Upper lobe of left lung (tissue), 6 donors: Measurements from ENCODE around the gene SUCLG2. TPM values are rescaled to one million over a fixed set of nuclear protein-coding genes. Genes with fewer than 3 reads are reported as not detected.

Source experiments
- ATAC-seq, 2 donors: fragments of 200-7000 bp; cut with Tn5 transposase; one replicate each; pipeline ENCODE4 v1.9.1; 2022; ENCODE audit warnings: mild to moderate bottlenecking in 2 of 2, moderate library complexity in 2 of 2; ENCODE audit not compliant: low FRiP score in 2 of 2
- DNase-seq, 2 donors: peaks; one replicate each; pipeline ENCODE4 v3.0.0-alpha.2; 2019 to 2020
- H3K27ac ChIP-seq, 4 donors: fragments of 200-600 bp; sonication (generic); one replicate each; pipeline ENCODE4 v1.5.1; 2016 to 2019
- H3K27me3 ChIP-seq, 4 donors: fragments of 200-600 bp; sonication (generic); one replicate each; pipeline ENCODE4 v1.5.1; 2017 to 2019
- H3K36me3 ChIP-seq, 4 donors: fragments of 200-600 bp; sonication (generic); one replicate each; pipeline ENCODE4 v1.5.1; 2016 to 2019
- H3K4me1 ChIP-seq, 4 donors: fragments of 200-600 bp; sonication (generic); one replicate each; pipeline ENCODE4 v1.5.1; 2018 to 2019
- H3K4me3 ChIP-seq, 4 donors: fragments of 200-600 bp; sonication (generic); one replicate each; pipeline ENCODE4 v1.5.1; 2017 to 2019; ENCODE audit warnings: mild to moderate bottlenecking in 2 of 4, moderate library complexity in 1 of 4
- H3K9me3 ChIP-seq, 4 donors: fragments of 200-600 bp; sonication (generic); one replicate each; pipeline ENCODE4 v1.5.1; 2018 to 2019
- CTCF ChIP-seq, 6 experiments: fragments of 450-650 bp in 4 of 6; fragments of 200-600 bp in 2 of 6; sonication (generic) in 2 of 6; IDR thresholded peaks; one replicate each; pipeline ENCODE4 v1.5.1; 2016 to 2019; ENCODE audit warnings: antibody characterized with exemption in 6 of 6
- EP300 ChIP-seq, 4 donors: sonication (generic); formaldehyde crosslinking; IDR thresholded peaks; one replicate each; pipeline ENCODE4 v1.5.1; 2017; ENCODE audit warnings: antibody characterized with exemption in 4 of 4, control low read depth in 2 of 4
- POLR2A ChIP-seq, 4 donors: fragments of 450-650 bp; IDR thresholded peaks; one replicate each; pipeline ENCODE4 v1.5.1; 2016 to 2017; ENCODE audit warnings: antibody characterized with exemption in 4 of 4, mild to moderate bottlenecking in 2 of 4
- POLR2AphosphoS5 ChIP-seq, 2 donors: sonication (generic); formaldehyde crosslinking; IDR thresholded peaks; one replicate each; pipeline ENCODE4 v1.5.1; 2017; ENCODE audit warnings: antibody characterized with exemption in 2 of 2
- WGBS, 2 donors: methylation state at CpG; one replicate each; pipeline ENCODE4 v1.1.5; 2017 to 2018; 5-methylcytosine and 5-hydroxymethylcytosine counted together
- total RNA-seq, 6 donors: library from RNA; depleted of rRNA in 4 of 6; stranded (reverse); fragments of >200 nt in 4 of 6; gene quantifications; one replicate each; pipeline versions ENCODE4 v1.1.0 to v1.2.1, GENCODE V29; 2016 to 2021
- donor health status: DM: no; HTN: no; CAD: no; lungs with moderate emphysema.
- donor health status: DM: no; HTN: yes; CAD: no; lungs with severe emphysema.

Gene SUCLG2
- total RNA-seq, 6 donors from 2014 or later = 36.7 to 69.3 (median 50.8) TPM

DNA sequence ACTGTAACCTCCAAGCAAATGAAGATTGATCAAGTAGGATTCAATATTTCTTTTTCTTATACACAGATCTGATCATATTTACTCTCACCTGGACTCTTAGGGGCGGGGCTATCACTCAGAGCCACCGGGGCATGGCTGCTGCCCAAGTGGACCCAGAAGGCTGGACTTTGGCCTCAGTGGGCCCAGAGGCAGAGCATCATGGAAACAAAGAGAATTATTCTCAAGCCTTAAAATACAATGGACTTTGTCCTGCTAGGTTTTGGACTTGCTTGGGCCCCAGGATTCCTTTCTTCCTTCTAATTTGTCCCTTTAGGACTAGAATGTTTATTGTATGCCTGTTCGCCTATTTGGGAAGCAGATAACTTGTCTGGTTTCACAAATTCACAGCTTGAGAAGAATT lies 85.1 kb downstream of the SUCLG2 start:
- DNase-seq = no peak
- no peaks in the 10 kb centered on the region for H3K4me1 ChIP-seq
- H3K9me3 ChIP-seq = no peaks in the 10 kb centered on the region
- H3K4me3 ChIP-seq = no peak overlapping the region
- no peaks in the 10 kb centered on the region for H3K36me3 ChIP-seq
- ATAC-seq = no peak
- 92 to 94% methylated on average over 3 of the region's 3 CpGs for WGBS, 2 donors
- no peak overlapping the region for H3K27ac ChIP-seq
- H3K27me3 ChIP-seq = no peaks in the 10 kb centered on the region
- no peak for TF ChIP-seq EP300 (IDR thresholded peaks at IDR 0.05)

DNA sequence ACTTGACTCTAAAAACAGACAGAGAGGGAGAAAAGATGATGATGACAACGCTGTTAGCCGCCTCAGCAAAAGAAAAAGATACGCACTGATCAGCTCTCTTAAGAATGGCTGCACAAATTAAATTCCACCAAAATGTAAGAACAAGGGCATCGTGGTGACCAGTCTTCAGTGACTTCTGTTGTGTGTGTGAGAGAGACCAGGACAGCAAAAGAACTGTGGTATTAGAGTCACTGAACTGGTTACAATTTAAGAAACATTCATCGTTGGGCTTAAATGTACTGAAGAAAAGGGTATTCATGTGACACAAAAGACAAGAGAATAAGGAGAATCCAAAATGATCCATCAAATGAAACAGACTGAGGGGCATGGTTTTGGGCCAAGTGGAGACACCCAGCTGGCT lies 86.5 kb downstream of the SUCLG2 start:
- no peaks in the 10 kb centered on the region for H3K9me3 ChIP-seq
- ATAC-seq = no peak
- no peaks in the 10 kb centered on the region for H3K27me3 ChIP-seq
- no peaks in the 10 kb centered on the region for H3K36me3 ChIP-seq
- TF ChIP-seq CTCF (IDR thresholded peaks at IDR 0.05) (no peak), POLR2A (IDR thresholded peaks at IDR 0.05) (no peak), POLR2AphosphoS5 (IDR thresholded peaks at IDR 0.05) (no peak), EP300 (IDR thresholded peaks at IDR 0.05) (no peak)
- H3K27ac ChIP-seq = no peak overlapping the region
- no peak overlapping the region for H3K4me3 ChIP-seq
- DNase-seq = no peak
- H3K4me1 ChIP-seq = no peaks in the 10 kb centered on the region
- 82 to 98% methylated on average over 5 of the region's 5 CpGs for WGBS, 2 donors

GRCh38 chr3:67564973-67565372 lies 89.4 kb downstream of the SUCLG2 start:
- no peaks in the 10 kb centered on the region for H3K4me1 ChIP-seq
- DNase-seq = no peak
- no peak overlapping the region for H3K27ac ChIP-seq
- no peak for ATAC-seq
- H3K4me3 ChIP-seq = no peak overlapping the region
- WGBS, 2 donors = 93 to 94% methylated on average over 1 of the region's 1 CpG
- no peaks in the 10 kb centered on the region for H3K27me3 ChIP-seq
- no peaks in the 10 kb centered on the region for H3K9me3 ChIP-seq
- TF ChIP-seq POLR2AphosphoS5 (IDR thresholded peaks at IDR 0.05) (no peak), EP300 (IDR thresholded peaks at IDR 0.05) (no peak)
- no peaks in the 10 kb centered on the region for H3K36me3 ChIP-seq

DNA sequence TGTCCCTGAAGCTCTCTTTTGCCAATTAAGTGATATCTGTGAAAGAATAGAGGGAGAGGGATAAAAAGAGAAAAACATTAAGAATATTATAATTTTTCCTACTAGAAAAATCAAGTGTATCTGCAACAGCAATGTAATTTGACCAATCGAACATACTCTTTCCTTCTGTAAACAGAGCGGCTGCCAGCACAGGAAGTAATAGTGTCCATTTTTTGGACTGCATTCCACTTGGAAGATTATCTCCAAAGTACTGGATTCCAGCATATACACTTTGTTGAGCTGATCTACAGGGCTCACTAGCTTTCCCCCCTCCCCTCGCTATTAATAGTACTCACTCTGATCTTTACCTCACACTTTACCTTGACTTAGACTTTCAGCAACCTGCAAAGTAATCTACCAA lies 90.4 kb downstream of the SUCLG2 start:
- WGBS, 2 donors = 65 to 75% methylated on average over 3 of the region's 3 CpGs
- no peak for DNase-seq
- Histone ChIP-seq H3K27ac (no peak overlapping the region), H3K4me3 (no peak overlapping the region), H3K9me3 (no peaks in the 10 kb centered on the region), H3K27me3 (no peaks in the 10 kb centered on the region), H3K36me3 (no peaks in the 10 kb centered on the region), H3K4me1 (no peaks in the 10 kb centered on the region)
- ATAC-seq = no peak
- no peak for TF ChIP-seq POLR2A (IDR thresholded peaks at IDR 0.05)
- TF ChIP-seq POLR2AphosphoS5 (IDR thresholded peaks at IDR 0.05) = no peak
- TF ChIP-seq CTCF (IDR thresholded peaks at IDR 0.05) = no peak
- TF ChIP-seq EP300 (IDR thresholded peaks at IDR 0.05) = no peak

- ATAC-seq (no peak), DNase-seq (no peak)
- Histone ChIP-seq H3K27ac (no peak overlapping the region), H3K9me3 (no peaks in the 10 kb centered on the region), H3K4me1 (peaks cover 0 to 3% (median 0%) of the 10 kb centered on the region in 4 donors), H3K4me3 (no peak overlapping the region), H3K36me3 (no peaks in the 10 kb centered on the region), H3K27me3 (no peaks in the 10 kb centered on the region)
- 67 to 82% methylated on average over 2 of the region's 2 CpGs for WGBS, 2 donors
- no peak for TF ChIP-seq POLR2A (IDR thresholded peaks at IDR 0.05)
- TF ChIP-seq CTCF (IDR thresholded peaks at IDR 0.05) = no peak
- no peak for TF ChIP-seq EP300 (IDR thresholded peaks at IDR 0.05)
- TF ChIP-seq POLR2AphosphoS5 (IDR thresholded peaks at IDR 0.05) = no peak
Observed at GRCh38 chr3:67561667-67562394, 92.6 kb downstream of the SUCLG2 start.

GRCh38 chr3:67561266-67561665 lies 93.1 kb downstream of the SUCLG2 start:
- DNase-seq = no peak
- 48 to 76% methylated on average over 1 of the region's 1 CpG for WGBS, 2 donors
- no peak overlapping the region for H3K4me3 ChIP-seq
- H3K36me3 ChIP-seq = no peaks in the 10 kb centered on the region
- no peaks in the 10 kb centered on the region for H3K27me3 ChIP-seq
- no peak overlapping the region for H3K27ac ChIP-seq
- H3K9me3 ChIP-seq = no peaks in the 10 kb centered on the region
- peaks cover 0 to 3% (median 0%) of the 10 kb centered on the region in 4 donors for H3K4me1 ChIP-seq
- no peak for ATAC-seq
- TF ChIP-seq POLR2AphosphoS5 (IDR thresholded peaks at IDR 0.05) = no peak
- no peak for TF ChIP-seq EP300 (IDR thresholded peaks at IDR 0.05)
- no peak for TF ChIP-seq POLR2A (IDR thresholded peaks at IDR 0.05)
- no peak for TF ChIP-seq CTCF (IDR thresholded peaks at IDR 0.05)
